Right lobe of liver (tissue), 4 donors: ENCODE data around the gene PDCD2L.

Experiments used
- POLR2A ChIP-seq: fragments of 450-650 bp; IDR thresholded peaks from one replicate; pipeline ENCODE4 v1.6.1; 2017; ENCODE audit warnings: antibody characterized with exemption, mild to moderate bottlenecking
- TF ChIP-seq, protein P1 (sequence below), 4 donors: fragments of 200-600 bp in 3 of 4; fragments of 450-650 bp in 1 of 4; IDR thresholded peaks; one replicate each; pipeline versions ENCODE4 v1.5.1 to v1.8.0; 2016 to 2022; ENCODE audit warnings: antibody characterized with exemption in 4 of 4, mild to moderate bottlenecking in 2 of 4
- donor health status: DM: no; HTN: no; CAD: no.
- donor health status: DM: no; HTN: no; CAD: no.
- donor health status: DM: no; HTN: yes; CAD: no.

DNA sequence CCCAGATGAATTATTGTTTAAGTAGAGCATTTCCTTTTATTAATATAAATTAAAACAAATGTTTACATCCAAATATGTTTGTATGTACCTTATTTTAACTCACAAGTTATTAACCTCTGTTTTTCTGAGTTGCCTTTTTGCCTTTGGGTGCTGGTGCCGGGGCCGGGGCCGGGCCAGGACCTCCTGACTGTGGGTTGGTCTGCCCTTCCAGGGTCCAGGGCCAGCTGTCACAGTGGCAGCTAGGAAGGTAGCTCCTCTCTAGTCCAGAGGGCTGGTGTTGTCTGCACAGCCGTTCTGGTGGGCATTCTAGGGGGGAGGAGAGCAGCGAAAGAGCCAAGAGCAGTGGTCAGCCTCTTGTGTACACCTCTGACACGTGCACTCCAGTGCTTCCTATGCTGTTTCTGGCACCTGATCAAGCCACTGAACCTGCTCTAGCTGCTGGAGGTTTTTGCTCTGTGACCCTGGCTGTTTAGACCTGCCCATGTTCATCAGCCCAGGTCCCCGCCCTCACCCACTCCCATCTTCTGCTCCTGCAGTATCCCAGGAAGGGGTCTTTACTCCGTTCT, 22.0 kb downstream of the PDCD2L start:
- TF ChIP-seq, protein P1, sequence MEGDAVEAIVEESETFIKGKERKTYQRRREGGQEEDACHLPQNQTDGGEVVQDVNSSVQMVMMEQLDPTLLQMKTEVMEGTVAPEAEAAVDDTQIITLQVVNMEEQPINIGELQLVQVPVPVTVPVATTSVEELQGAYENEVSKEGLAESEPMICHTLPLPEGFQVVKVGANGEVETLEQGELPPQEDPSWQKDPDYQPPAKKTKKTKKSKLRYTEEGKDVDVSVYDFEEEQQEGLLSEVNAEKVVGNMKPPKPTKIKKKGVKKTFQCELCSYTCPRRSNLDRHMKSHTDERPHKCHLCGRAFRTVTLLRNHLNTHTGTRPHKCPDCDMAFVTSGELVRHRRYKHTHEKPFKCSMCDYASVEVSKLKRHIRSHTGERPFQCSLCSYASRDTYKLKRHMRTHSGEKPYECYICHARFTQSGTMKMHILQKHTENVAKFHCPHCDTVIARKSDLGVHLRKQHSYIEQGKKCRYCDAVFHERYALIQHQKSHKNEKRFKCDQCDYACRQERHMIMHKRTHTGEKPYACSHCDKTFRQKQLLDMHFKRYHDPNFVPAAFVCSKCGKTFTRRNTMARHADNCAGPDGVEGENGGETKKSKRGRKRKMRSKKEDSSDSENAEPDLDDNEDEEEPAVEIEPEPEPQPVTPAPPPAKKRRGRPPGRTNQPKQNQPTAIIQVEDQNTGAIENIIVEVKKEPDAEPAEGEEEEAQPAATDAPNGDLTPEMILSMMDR (IDR thresholded peaks at IDR 0.05) = no peak
- TF ChIP-seq POLR2A = no peak
